HG02610 (cell line): ENCODE data around the gene SEPTIN5.

ENCODE experiments used
- ATAC-seq: cut with Tn5 transposase; IDR thresholded peaks from one replicate; pipeline ENCODE4 v1.9.1; 2021; ENCODE audit warnings: mild to moderate bottlenecking, moderate library complexity; ENCODE audit not compliant: unreplicated experiment

Gene SEPTIN5

DNA sequence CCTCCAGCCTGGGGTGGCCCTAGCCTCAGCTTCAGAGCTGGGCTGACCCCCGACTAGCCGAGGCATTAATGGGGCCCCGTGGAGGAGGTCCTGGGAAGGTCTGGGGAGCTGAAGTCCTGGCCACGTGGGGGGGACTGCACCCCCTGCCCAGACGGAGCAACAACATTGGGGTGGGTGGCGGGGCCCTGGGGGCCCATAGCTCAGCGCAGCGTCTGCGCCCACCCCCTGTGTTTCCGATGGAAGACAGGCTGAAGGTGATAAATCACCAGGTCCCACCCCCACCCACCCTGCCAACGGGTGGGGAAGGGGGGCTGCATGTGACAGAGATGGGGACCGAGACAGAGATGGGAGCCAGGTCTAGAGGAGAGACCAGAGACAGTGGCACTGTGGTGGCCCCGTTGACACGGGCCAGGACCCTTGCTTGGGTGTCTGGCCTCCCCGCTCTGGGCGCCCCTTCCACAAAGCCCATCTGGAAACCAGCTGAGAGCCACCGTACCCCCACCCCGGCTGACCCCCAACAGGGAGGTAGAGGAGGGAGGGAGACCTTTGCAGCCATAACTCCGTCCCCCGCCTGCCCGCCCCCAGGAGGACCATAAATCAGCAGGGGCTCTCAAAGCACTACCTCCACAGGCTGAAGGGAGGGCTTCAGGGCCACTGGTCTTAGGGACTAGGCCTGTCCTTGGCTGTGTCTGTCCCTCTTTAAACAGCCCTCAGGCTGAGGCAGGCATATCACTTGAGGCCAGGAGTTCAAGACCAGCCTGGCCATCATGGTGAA, 17.2 kb downstream of the SEPTIN5 start:
- no peak for ATAC-seq

DNA sequence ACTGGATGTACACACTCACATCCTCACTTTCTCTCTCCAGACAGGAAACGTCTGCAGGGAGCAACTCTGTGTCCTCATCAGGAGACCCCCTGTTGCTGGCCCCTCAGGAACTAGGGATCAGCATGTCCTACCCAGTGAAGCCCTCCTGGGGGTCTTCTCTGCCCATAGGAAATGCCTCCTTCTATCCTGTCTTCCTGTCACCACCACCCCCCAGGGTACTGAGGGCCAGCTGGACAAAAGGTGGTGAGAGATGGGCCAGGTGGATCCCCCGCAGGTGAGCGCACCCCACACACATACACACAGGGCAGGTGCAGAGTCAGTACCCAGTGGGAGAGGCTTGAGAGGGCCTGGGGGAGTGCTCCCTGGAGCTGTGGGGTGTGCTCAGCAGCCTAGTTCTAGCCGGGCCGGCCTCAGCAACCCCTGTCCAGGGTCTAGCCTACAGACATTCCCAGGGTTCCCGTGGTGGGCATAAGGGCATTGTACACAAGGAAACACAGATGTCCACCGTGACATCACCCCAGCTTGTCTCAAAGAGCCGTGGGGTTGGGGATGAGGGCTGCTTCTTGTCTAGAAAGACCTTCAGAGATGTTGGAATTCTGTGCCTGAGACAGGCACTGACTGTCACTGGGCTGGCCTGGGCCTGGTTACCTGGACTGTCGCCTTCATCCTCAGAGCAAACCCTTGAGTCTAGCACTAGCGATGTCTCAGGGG, 18.3 kb downstream of the SEPTIN5 start:
- ATAC-seq, result no peak

DNA sequence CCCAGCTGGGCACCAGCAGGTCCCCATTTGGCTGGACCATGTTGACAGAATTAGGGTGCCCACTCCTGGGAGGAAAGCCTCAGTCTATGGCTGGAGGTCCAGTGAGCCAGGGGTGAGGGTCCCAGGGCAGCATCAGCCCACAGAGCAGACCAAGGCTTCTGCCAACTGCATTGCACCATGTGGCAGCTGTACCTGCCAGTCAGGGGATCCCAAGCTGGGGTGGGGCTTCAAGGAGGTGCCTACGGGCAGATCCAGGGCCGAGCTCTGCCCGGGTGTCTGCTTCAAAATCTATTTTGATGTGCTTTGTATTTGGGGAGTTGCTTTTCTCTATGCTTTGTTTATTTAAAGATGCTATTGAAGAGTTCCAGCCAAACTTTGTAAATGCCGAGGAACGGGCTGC, 19.5 kb downstream of the SEPTIN5 start:
- no peak for ATAC-seq

DNA sequence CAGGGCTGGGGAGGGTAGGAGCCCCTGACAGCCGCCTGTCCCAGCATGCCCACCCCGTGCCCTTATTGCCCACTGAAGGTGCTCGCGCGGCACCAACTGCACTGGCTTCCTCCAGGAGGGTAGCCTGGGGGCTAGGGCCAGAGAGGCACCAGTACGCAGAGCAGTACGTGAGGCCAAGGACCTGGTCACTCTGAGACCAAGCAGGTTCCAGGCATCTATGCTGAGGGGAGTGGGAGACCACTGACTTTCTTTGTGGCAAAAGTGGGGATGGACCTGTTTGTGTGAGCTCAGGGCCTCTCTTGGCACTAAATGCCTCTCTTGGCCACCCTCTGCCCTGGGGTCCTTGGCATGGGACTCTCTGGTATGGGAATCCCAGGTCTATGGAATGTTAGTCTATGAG, 19.9 kb downstream of the SEPTIN5 start:
- no peak for ATAC-seq

DNA sequence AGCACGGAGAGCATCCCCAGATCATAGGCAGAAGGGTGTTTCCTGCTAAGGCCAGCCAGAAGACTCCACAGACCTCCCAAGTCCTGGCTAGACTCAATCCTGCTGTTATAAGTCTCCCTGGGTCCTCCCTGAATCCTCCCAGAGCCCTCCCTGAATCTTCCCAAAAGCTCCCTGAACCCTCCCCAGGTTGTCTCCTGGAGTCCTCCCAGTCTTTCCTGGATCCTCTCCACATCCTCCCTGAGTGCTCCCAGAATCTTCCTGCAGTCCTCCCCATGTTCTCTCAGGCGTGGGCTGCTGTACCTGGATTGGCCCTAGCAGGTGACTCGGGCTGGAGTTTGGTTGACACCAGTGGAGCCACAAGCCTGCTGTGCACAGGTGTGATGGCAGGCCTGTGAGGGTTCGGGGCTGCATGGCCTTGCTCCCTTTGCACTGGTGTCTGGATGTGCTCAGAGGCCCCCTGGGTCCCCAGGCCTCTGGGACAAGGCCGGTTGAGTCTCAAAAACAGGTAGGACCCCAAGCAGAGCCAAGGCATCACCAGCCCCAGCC, 20.6 kb downstream of the SEPTIN5 start:
- no peak for ATAC-seq

DNA sequence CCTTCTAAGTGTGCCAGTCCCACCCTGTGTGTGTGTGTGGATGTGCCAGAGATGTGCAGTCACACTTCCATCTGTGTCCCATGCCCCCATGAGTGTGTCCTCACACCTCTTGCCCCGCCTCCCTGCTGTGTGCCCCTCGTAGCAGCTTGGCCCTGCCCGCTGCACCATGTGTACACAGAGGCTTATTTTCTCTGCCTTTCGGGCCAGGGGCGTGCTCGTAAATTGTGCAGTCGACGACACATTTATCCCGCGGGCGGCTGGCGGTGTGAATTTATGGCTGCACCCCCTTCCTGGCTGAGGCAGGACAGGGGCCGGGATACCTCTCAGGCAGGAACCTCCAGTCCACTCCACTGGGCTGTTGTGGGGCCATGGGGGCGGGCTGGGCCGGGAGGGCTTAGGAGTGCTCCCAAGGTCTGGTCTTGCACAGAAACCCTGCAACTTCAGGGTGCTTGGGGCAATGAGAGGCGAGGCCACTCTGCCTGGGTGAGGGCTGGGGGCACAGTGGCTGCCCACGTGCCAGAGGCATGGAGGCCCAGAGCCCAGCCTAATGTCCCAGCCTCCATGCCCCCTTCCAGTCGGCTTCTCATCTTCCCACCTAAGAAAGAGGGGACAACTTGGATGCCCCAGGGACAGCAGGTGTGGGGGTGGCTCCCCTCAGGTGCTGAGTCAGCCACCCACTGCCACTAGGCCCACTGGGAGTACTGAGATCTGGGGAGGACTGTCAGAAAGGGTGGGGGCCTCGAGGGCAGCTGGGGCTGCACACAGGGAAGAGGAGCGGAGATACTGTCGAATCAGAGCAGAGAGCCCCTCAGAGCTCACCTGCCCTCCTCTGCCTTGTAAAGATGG, 21.6 kb downstream of the SEPTIN5 start:
- no peak for ATAC-seq

DNA sequence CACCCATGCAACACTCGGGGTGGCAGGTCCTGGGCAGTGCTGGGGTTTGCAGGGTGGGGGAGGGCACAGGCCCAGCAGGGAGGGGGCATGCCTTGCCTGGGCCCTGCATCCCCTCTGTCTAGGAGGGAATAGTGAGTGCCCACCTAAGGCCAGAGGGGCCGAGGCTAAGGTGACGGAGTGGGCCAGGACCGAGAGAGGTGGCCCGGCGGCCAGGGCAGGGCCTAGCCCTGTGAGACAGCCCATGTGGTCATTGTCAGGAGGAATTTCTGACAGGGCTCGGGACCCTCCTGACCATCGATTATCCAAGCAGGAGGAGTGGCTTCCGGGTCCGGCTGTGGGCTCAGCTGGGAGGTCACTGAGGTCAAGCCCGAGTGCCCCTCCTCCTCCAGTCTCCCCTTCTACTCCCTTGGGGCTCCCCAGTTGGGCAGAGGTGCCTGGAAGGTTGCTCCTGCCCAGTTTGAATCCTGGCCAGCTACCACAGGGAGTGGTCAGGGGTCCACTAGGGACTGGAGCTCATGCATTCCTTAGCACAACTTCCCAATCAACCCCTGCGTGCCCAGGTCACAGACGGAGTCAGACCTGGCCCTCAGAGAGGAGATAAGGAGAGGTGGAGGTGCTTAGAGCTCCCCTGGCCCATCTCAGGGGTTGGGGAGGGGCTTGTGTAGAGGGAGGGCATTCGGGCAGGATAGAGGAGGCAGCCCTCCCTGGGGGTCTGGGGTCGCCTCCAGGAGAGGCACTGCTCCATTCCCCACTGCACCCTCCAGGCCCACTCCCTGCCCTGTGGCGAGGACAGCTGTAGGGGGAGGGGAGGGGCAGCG, 23.8 kb downstream of the SEPTIN5 start:
- ATAC-seq, result no peak

DNA sequence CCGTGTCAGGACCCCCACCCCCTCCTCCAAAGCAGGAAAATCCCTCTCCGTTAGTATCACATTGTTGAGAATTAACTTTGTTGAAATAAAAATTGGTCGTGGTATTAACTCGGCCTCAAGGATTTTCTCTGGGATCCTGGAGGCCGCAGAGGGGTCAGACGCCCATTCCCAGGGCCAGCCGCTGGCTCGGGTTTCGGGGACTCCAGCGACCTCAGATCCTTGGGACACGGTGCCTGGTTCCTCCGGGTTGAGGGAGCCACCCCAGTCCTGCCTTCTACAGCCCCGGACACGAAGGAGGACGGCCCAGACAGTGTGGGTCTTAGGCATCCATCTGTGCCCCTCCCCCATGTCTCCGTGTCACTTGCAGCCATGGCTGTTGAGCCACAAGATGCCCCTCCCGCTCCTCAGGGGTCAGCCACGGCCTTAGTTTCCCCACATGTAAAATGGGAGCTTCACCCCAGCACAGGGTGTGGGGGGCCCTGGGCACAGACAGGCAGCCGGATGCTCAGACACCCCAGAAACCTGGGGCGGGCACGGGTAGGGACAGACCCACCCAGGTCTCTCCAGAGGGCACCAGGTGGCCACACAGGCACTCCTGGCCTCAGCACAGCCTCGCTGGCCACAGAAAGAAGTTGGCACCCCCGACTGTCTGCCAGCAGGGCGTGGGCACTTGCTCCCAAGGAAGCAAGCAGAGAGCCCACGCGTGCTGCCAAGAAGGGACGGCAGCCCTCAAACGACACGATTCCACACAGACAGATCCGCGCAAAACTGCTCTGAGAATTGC, 24.6 kb downstream of the SEPTIN5 start:
- ATAC-seq, result no peak

DNA sequence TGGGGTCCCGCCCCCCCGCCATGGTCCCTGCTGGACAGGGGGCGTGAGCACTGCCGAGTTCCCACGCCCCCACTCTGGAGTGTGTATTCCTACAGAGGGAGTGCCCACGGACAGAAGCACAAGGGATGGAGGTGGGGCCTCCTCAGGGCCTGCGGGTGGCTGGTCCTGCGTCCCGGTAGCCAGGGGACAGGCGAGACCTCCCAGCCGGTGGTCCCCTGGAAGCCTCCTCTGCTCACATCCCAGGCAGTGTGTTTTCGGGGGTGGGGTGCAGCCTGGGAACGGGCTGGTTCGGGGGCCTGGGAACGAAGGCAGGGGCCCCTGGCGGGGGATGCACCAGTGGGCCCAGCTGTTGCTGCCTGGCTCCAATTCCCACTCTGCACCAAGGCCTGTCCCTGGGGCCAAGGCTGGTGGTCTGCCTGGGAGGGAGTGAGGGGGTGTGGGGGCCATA, 25.2 kb downstream of the SEPTIN5 start:
- no peak for ATAC-seq

DNA sequence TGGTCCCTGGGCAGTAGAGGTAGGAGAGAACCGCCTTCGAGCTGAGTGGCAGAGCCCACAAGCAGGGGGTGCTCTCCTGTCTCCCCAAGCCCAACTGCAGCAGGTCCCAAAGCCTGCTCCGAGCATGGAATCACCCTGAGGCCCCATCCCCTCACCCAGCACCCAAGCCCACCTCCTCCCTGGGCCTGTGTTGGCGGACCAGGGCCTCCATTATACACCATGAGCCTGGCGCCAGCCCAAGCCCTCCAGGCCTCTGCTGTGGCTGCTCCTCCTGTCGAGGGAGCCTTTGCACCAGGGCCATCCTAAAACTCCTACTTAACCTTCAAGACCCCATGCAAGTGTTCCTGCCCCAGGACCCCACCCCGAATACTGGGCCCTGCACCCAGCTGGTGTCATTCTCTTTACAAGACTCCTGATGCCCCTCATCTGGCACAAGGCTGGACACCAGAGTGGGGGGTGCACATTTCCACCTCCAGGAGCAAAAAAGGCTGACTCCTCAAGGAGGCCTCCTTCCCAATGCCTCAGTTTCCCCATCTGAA, 25.7 kb downstream of the SEPTIN5 start:
- no peak for ATAC-seq

DNA sequence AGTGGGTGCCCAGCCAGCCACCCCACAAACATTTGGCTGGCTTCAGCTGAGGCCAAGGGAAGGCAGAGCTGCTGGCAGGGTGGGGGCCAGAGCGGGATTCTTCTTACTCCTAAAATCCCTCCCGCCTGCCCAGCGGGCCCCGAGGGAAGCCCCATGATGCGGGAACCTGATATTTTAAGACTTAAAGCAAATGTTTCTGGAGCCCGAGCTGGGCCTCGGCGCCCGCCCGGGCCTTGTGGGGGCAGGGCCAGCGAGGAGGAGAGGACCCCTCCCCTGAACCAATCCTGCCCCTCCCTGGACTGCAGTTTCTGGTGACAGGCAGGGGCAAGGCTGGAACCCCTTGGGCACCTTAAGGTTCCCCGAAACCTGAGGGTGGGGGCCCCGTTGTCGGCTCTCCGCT, 26.3 kb downstream of the SEPTIN5 start:
- ATAC-seq, result no peak

DNA sequence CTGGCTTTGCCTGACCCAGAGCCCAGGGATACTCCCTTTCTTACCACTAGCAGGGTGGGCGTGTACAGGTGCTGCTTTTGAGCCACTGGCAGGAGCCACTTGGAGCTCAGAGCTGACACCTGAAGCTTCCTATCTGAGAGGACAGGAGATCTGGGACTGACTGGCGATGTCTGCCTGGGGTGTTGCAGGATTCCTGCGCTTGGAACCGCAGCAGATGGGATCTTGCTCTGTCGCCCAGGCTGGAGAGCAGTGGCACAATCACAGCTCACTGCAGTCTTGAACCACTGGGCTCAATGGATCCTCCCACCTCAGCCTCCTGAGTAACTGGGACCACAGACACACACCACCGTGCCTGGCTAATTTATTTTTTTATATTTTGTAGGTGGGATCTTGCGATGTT, 26.8 kb downstream of the SEPTIN5 start:
- ATAC-seq, result no peak

DNA sequence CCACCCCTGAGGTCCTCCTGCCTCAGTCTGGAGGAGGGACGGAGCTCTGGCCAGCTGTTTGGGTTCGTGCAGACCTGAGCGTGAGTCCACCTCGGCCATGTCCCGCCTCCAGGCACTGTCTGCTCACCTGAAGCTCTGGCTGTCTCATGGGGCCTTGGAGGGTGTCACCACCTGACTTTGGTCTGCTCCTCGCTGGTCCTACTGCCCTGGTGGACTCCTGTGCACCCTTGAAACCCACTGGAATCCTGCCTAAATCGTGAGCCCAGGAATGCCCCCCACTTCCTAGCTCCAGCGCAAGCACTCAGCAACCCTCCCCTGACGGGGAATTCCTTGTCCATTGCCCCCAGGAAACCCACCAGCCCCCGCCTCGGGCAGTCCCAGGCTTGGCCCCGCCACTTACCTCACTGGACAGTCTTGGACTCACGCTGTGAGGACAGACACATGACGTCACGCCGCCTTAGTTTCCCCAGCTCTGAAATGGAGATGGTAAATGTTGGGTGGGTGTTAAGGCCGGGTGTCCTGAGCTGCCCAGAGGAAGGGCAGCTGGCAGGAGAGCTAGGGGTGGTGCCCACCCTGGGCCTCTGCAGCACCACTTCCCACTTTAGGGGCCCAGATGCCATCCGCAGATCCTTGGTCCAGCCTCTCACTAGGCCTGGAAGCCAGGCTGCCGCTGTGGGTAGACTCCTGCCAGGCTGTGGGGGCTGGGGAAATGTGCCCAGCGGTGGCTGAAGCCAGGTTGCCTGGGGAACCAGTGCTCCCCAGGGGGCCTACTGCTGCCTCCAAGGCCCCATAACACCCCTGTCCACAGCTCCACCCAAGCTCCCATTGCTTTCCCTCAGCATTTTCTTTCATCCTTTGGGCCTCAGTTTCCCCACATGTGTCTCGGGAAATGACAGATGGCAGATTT, 28.1 kb downstream of the SEPTIN5 start:
- ATAC-seq, result no peak

DNA sequence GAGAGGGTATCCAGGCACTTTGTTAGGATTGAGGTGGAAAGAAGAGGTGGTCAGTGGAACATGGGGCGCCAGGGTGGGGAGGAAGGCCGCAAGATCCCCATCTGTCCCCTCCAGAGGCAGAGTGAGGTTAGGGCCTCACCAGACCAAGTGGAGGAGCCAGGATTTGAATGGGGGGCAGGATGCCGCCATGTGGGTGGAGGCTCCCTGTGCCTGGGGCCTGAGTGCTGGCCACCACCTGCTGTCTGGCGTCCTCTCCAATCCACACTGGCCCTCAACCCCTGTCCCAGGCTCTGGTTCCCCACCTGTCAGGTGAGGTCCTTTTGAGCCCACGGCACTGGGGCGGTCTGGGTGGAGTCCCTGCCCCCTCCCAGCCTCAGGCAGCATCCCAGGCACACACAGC, 28.8 kb downstream of the SEPTIN5 start:
- no peak for ATAC-seq

DNA sequence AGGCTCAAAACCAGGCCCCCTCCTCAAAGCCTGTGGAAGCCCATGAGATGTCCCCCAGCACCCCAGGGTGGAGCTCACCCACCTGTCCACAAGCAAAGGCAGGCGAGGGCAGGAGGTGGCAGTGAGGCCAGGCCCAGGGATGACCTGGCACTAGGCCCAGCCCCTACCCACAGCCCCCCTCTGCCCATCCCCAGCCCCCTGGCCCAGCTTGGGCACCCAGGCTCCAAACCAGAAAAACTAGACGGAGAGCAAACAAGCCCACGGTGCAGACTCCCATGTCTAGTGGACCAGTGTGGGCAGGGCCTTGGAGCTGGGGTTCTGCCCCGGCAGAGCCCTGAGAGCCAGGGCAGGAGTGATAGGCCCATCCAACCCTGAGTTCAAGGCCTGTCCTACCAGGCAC, 29.3 kb downstream of the SEPTIN5 start:
- ATAC-seq, result no peak

DNA sequence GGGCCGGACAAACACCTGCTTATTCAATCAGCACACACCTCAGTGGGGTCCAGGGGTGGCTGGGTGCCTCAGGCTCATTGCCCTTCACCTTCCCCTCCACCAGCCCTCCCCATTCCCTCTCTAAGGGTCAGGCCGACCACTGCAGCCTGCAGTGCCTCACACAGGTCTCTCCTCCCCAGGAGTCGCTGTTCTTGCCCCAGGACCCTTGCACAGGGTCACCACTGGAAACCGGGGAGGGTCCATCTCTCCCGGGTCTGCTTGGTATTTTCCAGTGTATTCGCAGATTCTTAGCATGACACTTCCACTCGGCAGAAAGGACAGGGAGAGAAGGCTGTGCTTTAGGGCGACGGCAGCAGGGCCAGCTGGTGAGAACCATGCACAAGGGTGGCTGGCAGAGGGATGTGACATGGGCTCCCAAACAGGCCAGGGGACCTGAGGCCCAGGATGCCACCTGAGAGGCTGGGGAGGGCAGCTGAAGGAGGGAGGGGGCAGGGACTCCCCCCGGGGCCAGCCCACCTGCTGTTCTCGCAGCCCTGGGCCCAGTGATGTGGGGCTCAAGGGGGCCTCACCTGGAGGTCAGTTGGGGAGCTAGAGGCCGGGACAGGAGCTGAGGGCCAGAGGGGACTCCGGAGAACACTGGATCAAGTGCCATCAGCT, 30.2 kb downstream of the SEPTIN5 start:
- ATAC-seq, result no peak

DNA sequence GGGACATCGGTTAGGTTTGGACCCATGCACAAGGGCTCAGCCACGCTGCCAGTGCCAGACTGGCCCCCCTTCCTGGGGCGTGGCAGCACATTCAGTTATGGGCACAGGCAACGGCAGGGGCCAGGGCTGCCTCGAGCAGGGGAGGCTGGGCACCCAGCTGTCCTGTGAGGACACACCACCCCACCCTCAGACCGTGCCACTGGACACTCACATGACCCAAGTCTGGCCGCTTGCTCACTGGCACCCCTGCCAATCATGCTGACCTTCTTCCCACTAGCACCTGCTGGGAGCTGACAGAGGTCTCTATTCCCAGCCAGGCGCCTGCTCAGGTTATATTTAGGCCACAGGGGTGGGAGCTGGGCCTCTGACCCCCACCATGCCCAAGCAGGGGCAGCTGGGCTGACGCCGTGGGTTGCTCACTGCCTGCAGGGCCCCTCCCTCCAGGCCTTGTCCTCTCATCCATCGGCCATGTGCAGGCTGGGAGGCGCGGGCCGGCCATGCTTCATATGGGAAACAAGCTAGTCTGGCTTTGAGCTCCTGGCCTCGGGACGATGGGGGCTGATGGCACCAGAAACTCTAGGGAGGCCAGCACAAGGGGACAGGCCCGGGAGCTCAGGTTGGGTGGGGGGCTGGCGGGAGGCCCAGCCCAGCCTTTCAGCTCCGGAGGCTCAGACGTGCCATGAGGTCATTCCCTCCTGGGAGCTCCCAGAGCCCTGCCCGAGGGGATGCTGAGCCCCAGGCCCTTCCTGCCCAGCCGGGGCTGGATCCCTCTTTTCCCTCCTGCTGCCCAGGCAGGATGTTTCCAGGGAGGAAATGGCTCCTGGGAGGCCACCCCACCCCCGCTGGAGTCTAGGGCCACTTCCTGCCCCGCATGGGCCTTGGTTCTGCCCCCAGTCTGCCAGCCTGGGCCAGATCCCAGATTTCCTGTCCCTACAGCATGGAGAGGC, 31.1 kb downstream of the SEPTIN5 start:
- no peak for ATAC-seq
